HG03460 (cell line): ENCODE measurements around the gene CDCA3.

Source experiments
- ATAC-seq: cut with Tn5 transposase; IDR thresholded peaks from one replicate; pipeline ENCODE4 v1.9.1; 2021; ENCODE audit not compliant: unreplicated experiment

The CDCA3 gene

DNA sequence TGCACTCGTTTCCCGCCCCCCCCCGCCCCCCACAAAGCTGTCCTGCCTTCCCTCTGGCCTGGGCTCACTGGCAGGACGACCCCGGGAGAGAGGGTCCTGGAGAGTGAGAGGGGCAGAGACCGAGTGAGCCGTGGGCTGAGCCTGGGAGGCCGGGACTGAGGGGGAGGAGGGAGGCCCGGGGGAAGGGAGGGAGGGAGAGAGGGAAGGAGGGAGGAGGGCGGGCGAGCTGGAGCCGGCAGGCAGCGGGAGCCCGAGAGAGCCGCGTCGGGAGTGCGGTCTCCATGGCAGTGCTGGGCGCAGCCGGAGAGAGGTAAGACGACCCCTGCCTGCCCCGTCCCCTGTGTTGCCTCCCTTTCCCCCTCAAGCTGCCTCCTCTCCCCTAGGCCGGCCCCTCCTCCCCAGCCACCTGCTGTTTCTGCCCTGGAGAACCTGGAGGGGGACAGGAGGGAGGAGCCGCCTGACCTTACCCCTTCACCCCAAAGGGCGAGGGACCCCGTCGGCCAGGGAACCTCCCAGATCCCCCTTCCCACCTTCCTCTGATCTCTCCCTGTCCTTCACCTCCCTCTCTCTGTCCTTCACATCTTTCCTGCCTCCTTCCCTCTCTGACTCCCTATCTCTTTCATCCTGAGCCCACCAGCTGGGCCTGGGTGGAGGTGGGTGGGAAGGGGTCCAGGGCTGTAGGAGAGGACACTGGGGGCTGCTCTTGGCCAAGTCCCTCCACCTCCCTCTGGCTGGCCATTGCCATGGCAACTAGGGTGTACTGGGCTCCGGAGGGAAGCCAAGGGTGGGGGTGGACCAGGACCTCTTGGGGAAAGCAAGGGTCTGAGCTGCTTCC, 29.3 kb downstream of the CDCA3 start, which contains the start of gene GPR162:
Gene GPR162 (plus strand): TSS at position 231 of the 835 bp plus-strand sequence. CDS start 2,078 bp downstream, outside the sequence.
- no peak for ATAC-seq

DNA sequence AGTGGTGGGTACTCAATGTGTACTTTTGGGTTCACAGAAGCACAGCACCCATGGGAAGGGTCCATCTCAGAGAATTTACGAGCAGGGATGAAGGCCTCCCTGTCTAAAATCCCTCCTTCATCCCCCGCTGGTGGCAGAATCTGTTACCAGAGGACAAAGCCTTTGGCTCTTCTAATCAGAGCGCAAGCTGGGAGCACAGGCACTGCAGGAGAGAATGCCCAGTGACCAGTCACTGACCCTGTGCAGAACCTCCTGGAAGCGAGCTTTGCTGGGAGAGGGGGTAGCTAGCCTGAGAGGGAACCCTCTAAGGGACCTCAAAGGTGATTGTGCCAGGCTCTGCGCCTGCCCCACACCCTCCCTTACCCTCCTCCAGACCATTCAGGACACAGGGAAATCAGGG, 30.9 kb downstream of the CDCA3 start:
- ATAC-seq = no peak

DNA sequence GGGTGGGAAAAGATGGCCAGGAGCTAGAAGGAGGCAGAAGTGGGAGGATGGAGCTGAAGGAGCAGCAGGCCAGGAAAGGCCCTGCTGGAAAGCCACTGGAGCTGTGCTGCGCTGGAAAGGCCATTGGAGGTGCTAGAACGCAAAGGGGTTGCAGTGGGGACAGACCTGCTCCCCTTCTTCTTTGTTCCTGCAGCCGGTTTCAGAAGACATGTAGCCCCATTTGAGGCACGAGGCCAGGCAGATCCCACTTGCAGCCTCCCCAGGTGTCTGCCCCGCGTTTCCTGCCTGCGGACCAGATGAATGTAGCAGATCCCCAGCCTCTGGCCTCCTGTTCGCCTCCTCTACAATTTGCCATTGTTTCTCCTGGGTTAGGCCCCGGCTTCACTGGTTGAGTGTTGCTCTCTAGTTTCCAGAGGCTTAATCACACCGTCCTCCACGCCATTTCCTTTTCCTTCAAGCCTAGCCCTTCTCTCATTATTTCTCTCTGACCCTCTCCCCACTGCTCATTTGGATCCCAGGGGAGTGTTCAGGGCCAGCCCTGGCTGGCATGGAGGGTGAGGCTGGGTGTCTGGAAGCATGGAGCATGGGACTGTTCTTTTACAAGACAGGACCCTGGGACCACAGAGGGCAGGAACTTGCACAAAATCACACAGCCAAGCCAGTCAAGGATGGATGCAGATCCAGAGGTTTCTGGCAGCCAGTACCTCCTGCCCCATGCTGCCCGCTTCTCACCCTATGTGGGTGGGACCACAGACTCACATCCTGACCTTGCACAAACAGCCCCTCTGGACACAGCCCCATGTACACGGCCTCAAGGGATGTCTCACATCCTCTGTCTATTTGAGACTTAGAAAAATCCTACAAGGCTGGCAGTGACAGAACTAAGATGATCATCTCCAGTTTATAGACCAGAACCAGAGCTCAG, 31.7 kb downstream of the CDCA3 start:
- no peak for ATAC-seq

DNA sequence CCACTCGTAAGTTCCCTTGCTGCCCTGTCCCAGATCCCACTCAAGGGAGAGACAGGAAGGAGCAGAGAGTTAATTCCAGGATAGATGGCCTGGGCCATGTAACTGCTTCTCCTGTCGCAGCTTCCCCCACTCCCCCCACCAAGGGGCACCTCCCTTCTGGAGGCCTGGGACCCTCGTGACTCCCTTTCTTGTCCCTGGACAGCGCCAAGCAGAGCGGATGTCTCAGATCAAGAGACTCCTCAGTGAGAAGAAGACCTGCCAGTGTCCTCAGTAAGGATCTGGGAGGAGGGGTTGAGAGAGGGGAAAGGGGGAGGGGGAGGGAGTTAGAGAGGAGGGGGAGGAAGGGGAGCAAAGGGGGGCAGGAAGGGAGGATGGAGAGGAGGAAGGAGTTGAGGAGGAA, 32.4 kb downstream of the CDCA3 start:
- no peak for ATAC-seq

DNA sequence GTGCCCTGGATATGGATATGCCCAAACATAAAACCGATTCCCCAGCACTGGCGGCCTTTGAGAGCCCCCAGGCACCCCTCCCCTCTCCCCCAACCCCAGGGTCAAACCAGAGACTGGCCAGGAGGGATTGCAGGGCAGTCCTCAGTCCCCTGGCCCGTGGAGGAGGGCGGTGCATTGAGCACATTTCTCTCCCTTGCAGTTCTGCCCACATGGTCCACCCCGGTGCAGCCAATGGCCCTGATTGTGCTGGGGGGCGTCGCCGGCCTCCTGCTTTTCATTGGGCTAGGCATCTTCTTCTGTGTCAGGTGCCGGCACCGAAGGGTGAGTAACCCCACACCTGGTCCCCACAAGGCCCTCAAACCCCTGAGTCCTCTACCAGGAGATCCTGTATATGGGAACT, 32.9 kb downstream of the CDCA3 start:
- no peak for ATAC-seq

DNA sequence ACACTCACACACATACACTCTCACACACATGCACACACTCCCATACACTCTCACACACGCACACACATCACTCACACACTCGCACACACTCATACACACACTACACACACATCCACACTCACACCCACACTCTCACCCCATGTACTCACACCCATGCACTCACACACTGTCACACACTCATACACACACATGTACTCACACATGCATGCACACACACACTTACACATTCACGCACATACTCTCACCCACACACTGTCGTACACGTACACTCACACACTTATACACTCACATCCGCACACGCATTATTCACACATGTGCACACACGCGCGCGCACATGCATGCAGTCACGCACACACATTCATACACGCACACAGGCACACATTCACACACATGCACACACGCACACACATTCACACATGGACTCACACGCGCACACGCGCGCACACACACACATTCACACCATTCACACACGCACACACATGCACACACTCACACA, 33.4 kb downstream of the CDCA3 start:
- ATAC-seq = no peak

DNA sequence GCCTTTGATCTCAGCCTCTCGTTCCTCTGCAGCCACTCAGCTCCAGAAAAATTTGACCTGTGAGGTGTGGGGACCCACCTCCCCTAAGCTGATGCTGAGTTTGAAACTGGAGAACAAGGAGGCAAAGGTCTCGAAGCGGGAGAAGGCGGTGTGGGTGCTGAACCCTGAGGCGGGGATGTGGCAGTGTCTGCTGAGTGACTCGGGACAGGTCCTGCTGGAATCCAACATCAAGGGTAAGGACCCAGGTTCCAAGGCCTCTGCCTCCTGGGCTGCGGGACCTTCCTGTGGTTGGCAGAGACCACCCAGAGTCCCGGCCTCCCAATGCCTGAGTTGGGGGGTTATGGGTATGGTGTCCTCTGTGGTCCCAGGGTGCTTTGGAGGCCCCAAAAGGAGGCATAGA, 34.0 kb downstream of the CDCA3 start:
- ATAC-seq = no peak

DNA sequence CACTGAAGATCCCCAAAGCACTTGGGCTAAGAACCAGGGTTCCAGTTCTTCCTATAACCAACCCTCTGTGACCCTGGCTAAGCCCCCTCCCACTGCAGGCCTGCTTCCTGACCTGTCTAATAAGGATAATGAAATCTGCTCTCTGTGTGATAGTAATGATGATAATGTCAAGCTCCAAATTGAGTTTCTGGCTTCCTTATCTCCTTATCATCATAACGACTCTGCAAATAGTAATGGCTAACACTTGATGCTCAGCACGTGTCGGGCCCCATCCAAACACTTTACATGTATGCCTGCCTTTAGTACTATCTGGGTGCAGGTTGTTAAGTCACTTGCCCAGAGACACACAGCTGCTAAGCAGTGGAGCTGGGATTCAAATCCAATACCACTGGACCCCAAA, 34.5 kb downstream of the CDCA3 start:
- no peak for ATAC-seq

DNA sequence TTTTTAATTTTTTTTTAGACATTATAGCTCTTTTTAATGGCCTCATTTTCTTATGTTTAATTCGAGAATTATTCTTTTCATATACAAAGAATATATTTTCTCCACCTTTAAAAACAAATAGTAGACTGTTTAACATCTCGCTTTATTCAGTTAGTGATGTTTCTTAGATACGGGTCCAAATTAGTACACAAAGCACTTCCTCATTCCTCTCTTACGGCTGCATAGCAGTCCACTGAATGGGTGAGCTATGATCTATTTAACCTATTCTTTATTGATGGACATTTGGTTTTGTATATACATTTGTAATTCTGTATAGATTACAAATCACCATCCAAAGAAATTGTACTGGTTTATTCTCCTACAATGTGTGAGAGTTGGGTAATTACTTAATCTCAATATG, 37.7 kb downstream of the CDCA3 start:
- ATAC-seq = no peak

DNA sequence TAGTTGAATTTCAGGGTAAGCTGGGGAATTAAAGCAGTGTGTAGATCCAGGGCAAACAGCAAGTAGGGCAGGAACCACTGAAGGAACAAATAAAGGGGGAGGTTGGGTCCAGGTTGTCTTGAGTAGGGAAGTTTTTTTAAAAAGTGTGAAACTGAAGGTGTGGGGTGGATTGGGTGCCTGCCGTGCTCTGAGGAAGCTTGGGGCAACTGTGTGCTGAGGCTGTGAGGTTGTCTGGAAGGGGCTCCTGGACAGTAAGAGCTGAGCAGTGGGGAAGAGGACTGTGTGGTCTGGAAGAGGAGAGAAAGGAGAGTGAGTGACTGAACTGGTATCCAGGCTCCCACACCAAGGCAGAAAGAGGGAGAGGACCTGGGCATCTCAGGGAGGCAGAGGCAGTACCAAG, 40.3 kb downstream of the CDCA3 start:
- ATAC-seq = no peak

DNA sequence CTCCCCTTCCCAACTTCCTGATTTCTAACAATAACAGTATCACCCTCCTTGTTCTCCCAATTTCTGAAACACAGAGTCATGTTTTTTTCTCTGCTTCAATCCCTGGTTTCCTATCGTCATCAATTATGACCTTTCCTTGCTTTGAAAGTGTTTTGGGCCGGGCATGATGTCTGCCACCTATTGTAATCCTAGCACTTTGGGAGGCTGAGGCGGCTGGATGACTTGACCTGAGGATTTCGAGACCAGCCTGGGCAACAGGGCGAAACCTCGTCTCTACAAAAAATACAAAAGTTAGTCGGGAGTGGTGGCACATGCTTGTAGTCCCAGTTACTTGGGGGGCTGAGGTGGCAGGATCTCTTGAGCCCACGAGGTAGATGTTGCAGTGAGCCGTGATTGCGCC, 42.0 kb downstream of the CDCA3 start:
- ATAC-seq = no peak

DNA sequence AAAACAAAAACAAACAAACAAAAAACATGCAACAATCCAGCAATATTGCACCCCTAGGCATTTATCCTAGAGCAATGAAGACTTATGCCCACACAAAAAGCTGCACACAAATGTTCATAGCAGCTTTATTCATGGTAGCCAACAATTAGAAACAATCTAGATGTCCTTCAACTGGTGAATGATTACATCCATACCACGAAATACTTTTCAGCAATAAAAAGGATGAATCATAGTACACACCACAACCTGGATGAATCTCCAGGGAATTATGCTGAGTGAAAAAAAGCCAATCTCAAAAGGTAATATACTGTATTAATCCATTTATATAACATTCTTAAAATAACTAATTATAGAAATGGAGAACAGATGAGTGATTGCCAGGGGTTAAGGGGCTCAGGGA, 43.9 kb downstream of the CDCA3 start:
- no peak for ATAC-seq

DNA sequence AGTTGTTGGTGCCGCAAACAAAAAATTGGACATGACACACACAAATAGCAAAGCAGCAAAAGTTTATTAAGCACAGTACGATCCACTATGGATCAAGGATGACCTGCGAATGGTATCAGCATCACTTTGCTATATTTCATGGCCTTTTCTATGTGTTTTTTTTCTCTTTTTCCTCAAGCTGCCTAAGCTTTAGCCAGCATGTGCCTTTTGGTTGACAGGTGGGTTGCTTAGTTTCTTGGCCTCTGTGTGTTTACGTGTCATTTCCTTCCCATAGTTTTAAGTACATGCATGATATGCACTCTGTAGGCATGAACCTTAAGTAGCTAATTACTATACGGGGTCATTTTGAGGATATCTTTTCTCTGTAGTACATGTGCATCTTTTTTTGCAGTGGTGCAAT, 51.9 kb downstream of the CDCA3 start:
- ATAC-seq = no peak
